Measurements from ENCODE around the gene GNRH2.
"Not testable (repeated sequence)": the region's sequence is repeated elsewhere in the genome, so short reads cannot be mapped to it uniquely, and the experiment has no call there.

GNRH2 gene

DNA sequence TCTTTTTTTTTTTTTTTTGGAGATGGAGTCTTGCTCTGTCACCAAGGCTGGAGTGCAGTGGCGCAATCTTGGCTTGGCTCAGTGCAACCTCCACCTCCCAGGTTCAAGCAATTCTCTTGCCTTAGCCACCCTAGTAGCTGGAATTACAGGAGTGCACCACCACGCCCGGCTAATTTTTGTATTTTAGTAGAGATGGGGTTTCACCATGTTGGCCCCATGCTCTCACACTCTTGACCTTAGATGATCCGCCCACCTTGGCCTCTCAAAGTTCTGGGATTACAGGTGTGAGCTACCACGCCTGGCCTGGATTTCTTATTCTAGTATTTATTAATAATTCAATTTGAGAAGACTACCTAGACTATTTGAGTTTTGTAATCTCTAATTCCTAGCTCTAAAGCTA lies 28.1 kb upstream of the GNRH2 start:
- H3K9ac ChIP-seq (ENCODE audit: low read depth in 1 of 2, low read length in 2 of 2); H3K27ac ChIP-seq (ENCODE audit: low read depth in 2 of 2, low read length in 2 of 2); H3K4me1 ChIP-seq (ENCODE audit: control insufficient read depth in 2 of 2, insufficient read depth in 2 of 2, low read length in 2 of 2); H3K9me3 ChIP-seq (ENCODE audit: control insufficient read depth in 2 of 2, low read length in 2 of 2); H3K4me3 ChIP-seq (ENCODE audit: low read length in 2 of 2); H3K27me3 ChIP-seq (ENCODE audit: control insufficient read depth in 2 of 2, insufficient read depth in 2 of 2, low read length in 2 of 2): not testable (repeated sequence)
- peaks cover 5 to 23% of the 10 kb centered on the region in 2 donors for H3K36me3 ChIP-seq (ENCODE audit: control insufficient read depth in 2 of 2, insufficient read depth in 2 of 2, low read length in 2 of 2)

DNA sequence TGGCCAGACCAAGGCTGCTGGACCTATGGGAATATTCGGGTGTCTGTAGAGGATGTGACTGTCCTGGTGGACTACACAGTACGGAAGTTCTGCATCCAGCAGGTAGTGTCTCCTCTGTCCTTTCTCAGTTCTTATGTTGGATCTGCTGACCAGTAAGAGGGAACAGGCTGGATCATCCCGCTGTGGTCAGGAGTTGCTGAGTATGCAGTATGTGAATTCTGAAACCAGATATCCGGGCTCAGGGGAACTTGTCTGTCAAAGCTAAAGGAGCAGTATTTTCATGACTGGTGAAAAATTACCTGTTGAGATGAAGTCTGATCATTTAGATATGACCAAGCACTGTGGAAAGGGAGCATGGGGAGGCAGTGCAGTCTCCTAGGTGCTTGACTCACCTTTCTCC lies 22.1 kb upstream of the GNRH2 start:
- Histone ChIP-seq H3K36me3 (ENCODE audit: control insufficient read depth in 2 of 2, insufficient read depth in 2 of 2, low read length in 2 of 2) (peaks cover 20 to 52% of the 10 kb centered on the region in 2 donors), H3K27me3 (ENCODE audit: control insufficient read depth in 2 of 2, insufficient read depth in 2 of 2, low read length in 2 of 2) (no peaks in the 10 kb centered on the region), H3K9ac (ENCODE audit: low read depth in 1 of 2, low read length in 2 of 2) (no peak overlapping the region), H3K9me3 (ENCODE audit: control insufficient read depth in 2 of 2, low read length in 2 of 2) (no peaks in the 10 kb centered on the region), H3K4me1 (ENCODE audit: control insufficient read depth in 2 of 2, insufficient read depth in 2 of 2, low read length in 2 of 2) (peaks cover 0 to 9% of the 10 kb centered on the region in 2 donors), H3K27ac (ENCODE audit: low read depth in 2 of 2, low read length in 2 of 2) (no peak overlapping the region), H3K4me3 (ENCODE audit: low read length in 2 of 2) (no peak overlapping the region)

DNA sequence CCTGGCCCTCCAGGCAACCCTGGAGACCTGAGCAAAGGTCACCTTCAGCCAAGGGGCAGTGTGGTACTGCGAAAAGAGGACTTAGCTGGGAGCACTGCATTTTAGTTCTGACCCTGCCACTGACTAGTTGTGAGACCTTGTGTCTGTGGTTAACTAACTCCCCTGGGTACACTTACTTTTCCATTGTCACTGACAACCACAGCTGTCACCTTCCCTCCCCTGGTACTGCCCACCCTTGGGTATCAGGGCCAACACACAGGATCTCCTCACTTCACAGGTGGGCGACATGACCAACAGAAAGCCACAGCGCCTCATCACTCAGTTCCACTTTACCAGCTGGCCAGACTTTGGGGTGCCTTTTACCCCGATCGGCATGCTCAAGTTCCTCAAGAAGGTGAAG lies 21.6 kb upstream of the GNRH2 start:
- Histone ChIP-seq H3K9me3 (ENCODE audit: control insufficient read depth in 2 of 2, low read length in 2 of 2) (no peaks in the 10 kb centered on the region), H3K4me1 (ENCODE audit: control insufficient read depth in 2 of 2, insufficient read depth in 2 of 2, low read length in 2 of 2) (peaks cover 0 to 9% of the 10 kb centered on the region in 2 donors), H3K36me3 (ENCODE audit: control insufficient read depth in 2 of 2, insufficient read depth in 2 of 2, low read length in 2 of 2) (peaks cover 24 to 57% of the 10 kb centered on the region in 2 donors), H3K9ac (ENCODE audit: low read depth in 1 of 2, low read length in 2 of 2) (no peak overlapping the region), H3K4me3 (ENCODE audit: low read length in 2 of 2) (no peak overlapping the region), H3K27me3 (ENCODE audit: control insufficient read depth in 2 of 2, insufficient read depth in 2 of 2, low read length in 2 of 2) (no peaks in the 10 kb centered on the region), H3K27ac (ENCODE audit: low read depth in 2 of 2, low read length in 2 of 2) (no peak overlapping the region)

DNA sequence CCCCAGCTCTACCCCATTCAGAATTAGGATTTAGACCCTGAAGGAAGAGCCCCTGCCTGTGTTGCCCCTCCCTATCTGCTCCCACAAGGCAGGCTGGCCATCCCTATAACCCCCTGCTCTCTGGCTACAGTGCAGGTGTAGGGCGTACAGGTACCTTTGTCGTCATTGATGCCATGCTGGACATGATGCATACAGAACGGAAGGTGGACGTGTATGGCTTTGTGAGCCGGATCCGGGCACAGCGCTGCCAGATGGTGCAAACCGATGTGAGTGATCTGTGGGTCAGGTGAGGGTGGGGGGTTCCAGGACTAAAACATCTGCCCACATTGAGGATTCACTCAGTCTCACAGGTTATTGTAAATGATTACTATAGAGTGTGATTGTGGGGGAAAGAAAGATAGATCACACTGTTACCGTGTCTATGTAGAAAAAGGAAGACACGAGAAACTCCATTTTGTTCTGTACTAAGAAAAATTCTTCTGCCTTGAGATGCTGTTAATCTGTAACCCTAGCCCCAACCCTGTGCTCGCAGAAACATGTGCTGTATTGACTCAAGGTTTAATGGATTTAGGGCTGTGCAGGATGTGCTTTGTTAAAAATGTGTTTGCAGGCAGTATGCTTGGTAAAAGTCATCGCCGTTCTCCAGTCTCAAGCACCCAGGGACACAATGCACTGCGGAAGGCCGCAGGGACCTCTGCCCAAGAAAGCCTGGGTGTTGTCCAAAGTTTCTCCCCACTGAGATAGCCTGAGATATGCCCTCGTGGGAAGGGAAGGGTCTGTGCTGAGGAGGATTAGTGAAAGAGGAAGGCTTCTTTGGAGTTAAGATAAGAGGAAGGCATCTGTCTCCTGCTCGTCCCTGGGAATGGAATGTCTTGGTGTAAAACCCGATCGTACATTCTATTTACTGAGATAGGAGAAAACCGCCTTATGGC lies 20.6 kb upstream of the GNRH2 start:
- H3K27ac ChIP-seq (ENCODE audit: low read depth in 2 of 2, low read length in 2 of 2); H3K27me3 ChIP-seq (ENCODE audit: control insufficient read depth in 2 of 2, insufficient read depth in 2 of 2, low read length in 2 of 2): not testable (repeated sequence)

DNA sequence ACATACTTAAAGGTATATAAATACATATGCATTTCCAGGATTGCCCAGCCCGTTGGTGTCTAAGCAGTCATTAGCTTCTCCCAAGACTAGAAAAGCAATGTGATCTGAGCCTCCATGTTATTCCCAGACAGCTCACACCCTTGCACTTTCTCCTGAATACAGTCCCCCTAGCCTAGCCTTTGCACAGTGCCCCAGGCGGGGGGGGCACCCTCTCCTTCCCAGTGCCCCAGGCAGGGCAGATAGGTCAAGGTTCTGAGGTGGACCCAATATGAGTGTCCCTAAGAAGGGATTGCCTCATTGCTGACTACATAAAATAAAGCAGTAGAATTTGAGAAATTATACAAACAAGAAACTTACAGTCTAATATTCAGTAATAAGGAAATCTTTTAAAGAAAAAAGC lies 15.4 kb upstream of the GNRH2 start:
- Histone ChIP-seq H3K9ac (ENCODE audit: low read depth in 1 of 2, low read length in 2 of 2) (no peak overlapping the region), H3K4me3 (ENCODE audit: low read length in 2 of 2) (no peak overlapping the region), H3K27ac (ENCODE audit: low read depth in 2 of 2, low read length in 2 of 2) (no peak overlapping the region), H3K4me1 (ENCODE audit: control insufficient read depth in 2 of 2, insufficient read depth in 2 of 2, low read length in 2 of 2) (peaks cover 0 to 3% of the 10 kb centered on the region in 2 donors), H3K27me3 (ENCODE audit: control insufficient read depth in 2 of 2, insufficient read depth in 2 of 2, low read length in 2 of 2) (no peaks in the 10 kb centered on the region), H3K36me3 (ENCODE audit: control insufficient read depth in 2 of 2, insufficient read depth in 2 of 2, low read length in 2 of 2) (peaks cover 50 to 63% of the 10 kb centered on the region in 2 donors), H3K9me3 (ENCODE audit: control insufficient read depth in 2 of 2, low read length in 2 of 2) (no peaks in the 10 kb centered on the region)

More for the DNA sequence above, 20.6 kb upstream of the GNRH2 start:
- not testable (repeated sequence) for H3K9ac ChIP-seq (ENCODE audit: low read depth in 1 of 2, low read length in 2 of 2); H3K4me1 ChIP-seq (ENCODE audit: control insufficient read depth in 2 of 2, insufficient read depth in 2 of 2, low read length in 2 of 2); H3K9me3 ChIP-seq (ENCODE audit: control insufficient read depth in 2 of 2, low read length in 2 of 2); H3K4me3 ChIP-seq (ENCODE audit: low read length in 2 of 2)
- H3K36me3 ChIP-seq (ENCODE audit: control insufficient read depth in 2 of 2, insufficient read depth in 2 of 2, low read length in 2 of 2) = peaks cover 35 to 61% of the 10 kb centered on the region in 2 donors

DNA sequence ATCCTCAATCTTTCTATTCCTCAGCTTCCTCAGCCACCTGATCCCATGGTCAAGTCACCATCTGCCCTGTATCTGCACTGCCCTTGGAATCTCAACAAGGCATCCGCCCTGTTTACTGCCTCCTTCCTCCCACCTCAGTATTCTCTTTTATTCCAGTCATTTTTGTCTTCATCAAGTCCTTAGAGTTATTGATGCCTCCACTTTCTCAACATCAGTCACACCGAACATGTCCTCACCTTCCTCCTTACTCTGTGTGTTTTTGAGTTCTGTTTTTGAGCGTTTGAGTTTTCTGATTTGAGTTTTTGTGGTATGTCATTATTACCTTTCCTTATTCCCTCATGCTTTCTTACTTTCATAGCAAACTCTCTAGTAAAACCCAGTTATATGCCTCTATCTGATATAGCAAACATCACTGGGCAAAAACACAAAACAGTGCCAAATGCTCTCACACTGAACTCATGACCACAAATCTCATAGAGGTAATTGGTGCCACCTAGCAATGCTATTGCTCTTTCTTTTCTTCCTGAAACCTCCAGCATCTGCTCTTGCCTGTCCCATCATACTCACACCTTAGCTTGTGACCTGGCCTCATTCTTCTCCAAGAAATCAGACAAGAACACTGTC lies 11.8 kb upstream of the GNRH2 start:
- H3K27ac ChIP-seq (ENCODE audit: low read depth in 2 of 2, low read length in 2 of 2) = no peak overlapping the region
- H3K9me3 ChIP-seq (ENCODE audit: control insufficient read depth in 2 of 2, low read length in 2 of 2) = no peaks in the 10 kb centered on the region
- no peak overlapping the region for H3K4me3 ChIP-seq (ENCODE audit: low read length in 2 of 2)
- no peak overlapping the region for H3K9ac ChIP-seq (ENCODE audit: low read depth in 1 of 2, low read length in 2 of 2)
- H3K4me1 ChIP-seq (ENCODE audit: control insufficient read depth in 2 of 2, insufficient read depth in 2 of 2, low read length in 2 of 2) = no peaks in the 10 kb centered on the region
- no peaks in the 10 kb centered on the region for H3K27me3 ChIP-seq (ENCODE audit: control insufficient read depth in 2 of 2, insufficient read depth in 2 of 2, low read length in 2 of 2)
- H3K36me3 ChIP-seq (ENCODE audit: control insufficient read depth in 2 of 2, insufficient read depth in 2 of 2, low read length in 2 of 2) = peaks cover 57 to 64% of the 10 kb centered on the region in 2 donors

DNA sequence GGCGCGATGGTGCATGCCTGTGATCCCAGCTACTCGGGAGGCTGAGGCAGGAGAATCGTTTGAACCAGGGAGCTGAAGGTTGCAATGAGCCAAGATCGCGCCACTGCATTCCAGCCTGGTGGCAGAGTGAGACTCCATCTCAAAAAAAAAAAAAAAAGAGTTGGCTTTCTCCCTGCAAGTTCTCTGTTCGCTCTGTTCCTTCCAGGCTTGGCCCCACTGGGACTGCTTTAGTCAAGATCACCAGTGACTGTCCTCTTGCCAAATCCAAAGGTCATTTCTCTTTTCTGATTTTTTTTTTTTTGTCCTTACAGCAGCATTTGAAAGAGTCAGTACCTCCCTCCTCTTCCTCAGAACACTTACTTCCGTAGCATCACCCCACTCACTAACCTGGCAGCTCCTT lies 10.8 kb upstream of the GNRH2 start:
- H3K27ac ChIP-seq (ENCODE audit: low read depth in 2 of 2, low read length in 2 of 2) = no peak overlapping the region
- H3K36me3 ChIP-seq (ENCODE audit: control insufficient read depth in 2 of 2, insufficient read depth in 2 of 2, low read length in 2 of 2) = peaks cover 57 to 64% of the 10 kb centered on the region in 2 donors
- no peak overlapping the region for H3K9ac ChIP-seq (ENCODE audit: low read depth in 1 of 2, low read length in 2 of 2)
- H3K4me3 ChIP-seq (ENCODE audit: low read length in 2 of 2) = no peak overlapping the region
- no peaks in the 10 kb centered on the region for H3K9me3 ChIP-seq (ENCODE audit: control insufficient read depth in 2 of 2, low read length in 2 of 2)
- H3K4me1 ChIP-seq (ENCODE audit: control insufficient read depth in 2 of 2, insufficient read depth in 2 of 2, low read length in 2 of 2) = no peaks in the 10 kb centered on the region
- no peaks in the 10 kb centered on the region for H3K27me3 ChIP-seq (ENCODE audit: control insufficient read depth in 2 of 2, insufficient read depth in 2 of 2, low read length in 2 of 2)

DNA sequence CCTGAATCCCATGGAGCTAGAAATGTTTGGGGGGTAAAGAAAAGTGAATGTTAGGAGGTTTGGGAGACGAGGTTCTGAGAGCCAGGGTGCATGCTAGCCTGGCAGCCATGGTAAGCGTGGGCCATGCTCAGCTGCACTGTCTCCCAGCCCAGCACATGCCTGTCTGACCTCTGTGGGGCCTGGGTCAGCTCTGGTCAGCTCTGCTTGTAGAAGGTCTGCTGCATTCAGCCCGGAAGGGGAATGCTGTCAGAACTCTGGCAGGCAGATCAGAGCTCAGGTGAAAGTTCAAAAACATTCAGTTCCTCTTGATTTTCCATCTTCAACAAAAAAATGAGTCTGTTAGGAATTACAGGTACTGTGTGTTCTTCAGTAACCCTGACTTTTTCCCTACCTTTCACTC lies 5.8 kb upstream of the GNRH2 start:
- Histone ChIP-seq H3K9me3 (ENCODE audit: control insufficient read depth in 2 of 2, low read length in 2 of 2) (no peaks in the 10 kb centered on the region), H3K4me1 (ENCODE audit: control insufficient read depth in 2 of 2, insufficient read depth in 2 of 2, low read length in 2 of 2) (peaks cover 0 to 7% of the 10 kb centered on the region in 2 donors), H3K9ac (ENCODE audit: low read depth in 1 of 2, low read length in 2 of 2) (no peak overlapping the region), H3K27me3 (ENCODE audit: control insufficient read depth in 2 of 2, insufficient read depth in 2 of 2, low read length in 2 of 2) (no peaks in the 10 kb centered on the region), H3K4me3 (ENCODE audit: low read length in 2 of 2) (no peak overlapping the region), H3K27ac (ENCODE audit: low read depth in 2 of 2, low read length in 2 of 2) (no peak overlapping the region), H3K36me3 (ENCODE audit: control insufficient read depth in 2 of 2, insufficient read depth in 2 of 2, low read length in 2 of 2) (peaks cover 53 to 65% of the 10 kb centered on the region in 2 donors)

DNA sequence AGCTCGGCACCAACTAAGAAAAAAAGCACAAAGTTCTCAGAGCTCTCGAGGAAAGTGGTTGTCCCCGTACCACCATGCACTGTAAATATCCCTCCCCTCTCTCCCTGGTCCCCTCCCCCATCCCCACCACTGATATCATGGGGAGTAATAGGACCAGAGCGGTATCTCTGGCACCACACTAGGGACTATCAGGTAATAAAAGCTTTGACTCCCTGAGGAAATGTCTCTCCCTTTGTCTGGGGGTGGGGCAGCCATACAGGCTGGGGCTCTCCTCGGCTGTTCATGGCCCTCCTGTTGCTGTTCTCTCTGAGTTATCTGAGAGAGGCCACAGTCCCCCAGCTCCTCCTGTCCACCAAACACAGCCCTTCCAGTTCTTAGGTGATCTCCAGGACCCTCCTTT lies 5.0 kb upstream of the GNRH2 start:
- Histone ChIP-seq H3K27ac (ENCODE audit: low read depth in 2 of 2, low read length in 2 of 2) (no peak overlapping the region), H3K36me3 (ENCODE audit: control insufficient read depth in 2 of 2, insufficient read depth in 2 of 2, low read length in 2 of 2) (peaks cover 53 to 61% of the 10 kb centered on the region in 2 donors), H3K9me3 (ENCODE audit: control insufficient read depth in 2 of 2, low read length in 2 of 2) (no peaks in the 10 kb centered on the region), H3K9ac (ENCODE audit: low read depth in 1 of 2, low read length in 2 of 2) (no peak overlapping the region), H3K4me1 (ENCODE audit: control insufficient read depth in 2 of 2, insufficient read depth in 2 of 2, low read length in 2 of 2) (peaks cover 0 to 7% of the 10 kb centered on the region in 2 donors), H3K4me3 (ENCODE audit: low read length in 2 of 2) (no peak overlapping the region), H3K27me3 (ENCODE audit: control insufficient read depth in 2 of 2, insufficient read depth in 2 of 2, low read length in 2 of 2) (no peaks in the 10 kb centered on the region)

DNA sequence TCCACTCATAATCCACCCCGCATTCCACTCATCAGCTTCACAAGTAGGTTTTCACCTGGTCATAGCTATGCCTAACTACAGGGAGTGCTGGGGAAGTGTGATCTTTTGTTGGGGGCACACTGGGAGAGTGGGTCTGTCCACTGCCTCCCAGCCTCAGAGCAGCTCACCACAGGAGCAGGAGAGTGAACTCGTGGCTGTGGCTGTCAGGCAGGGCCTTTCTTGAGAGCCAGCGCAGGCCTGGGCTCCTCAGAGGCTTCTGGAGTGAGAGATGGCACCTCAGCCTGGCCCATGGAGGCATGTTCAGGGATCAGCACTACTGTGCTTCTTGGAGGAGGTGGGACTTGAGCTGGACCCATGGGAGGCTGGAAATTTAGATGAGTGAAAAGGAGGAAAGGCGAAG lies 4.0 kb upstream of the GNRH2 start:
- H3K4me3 ChIP-seq (ENCODE audit: low read length in 2 of 2) = no peak overlapping the region
- H3K4me1 ChIP-seq (ENCODE audit: control insufficient read depth in 2 of 2, insufficient read depth in 2 of 2, low read length in 2 of 2) = peaks cover 0 to 7% of the 10 kb centered on the region in 2 donors
- no peaks in the 10 kb centered on the region for H3K9me3 ChIP-seq (ENCODE audit: control insufficient read depth in 2 of 2, low read length in 2 of 2)
- H3K27me3 ChIP-seq (ENCODE audit: control insufficient read depth in 2 of 2, insufficient read depth in 2 of 2, low read length in 2 of 2) = no peaks in the 10 kb centered on the region
- no peak overlapping the region for H3K9ac ChIP-seq (ENCODE audit: low read depth in 1 of 2, low read length in 2 of 2)
- H3K36me3 ChIP-seq (ENCODE audit: control insufficient read depth in 2 of 2, insufficient read depth in 2 of 2, low read length in 2 of 2) = peaks cover 53 to 58% of the 10 kb centered on the region in 2 donors
- no peak overlapping the region for H3K27ac ChIP-seq (ENCODE audit: low read depth in 2 of 2, low read length in 2 of 2)
